SK-N-SH (cell line): ENCODE measurements around the gene IQUB. TPM values are rescaled to one million over a fixed set of nuclear protein-coding genes. Genes with fewer than 3 reads are reported as not detected.

Source experiments
- CTCF ChIA-PET: fragments of 300-600, 350-600 bp; formaldehyde crosslinking; extraction: SDS; loops from one replicate; lab custom pipeline; 2021; lab: Yijun Ruan, JAX
- POLR2A ChIA-PET: fragments of 350-600 bp; sonication (Branson Sonifier 250); formaldehyde crosslinking; extraction: SDS; loops from one replicate; lab custom pipeline; 2020; ENCODE audit warnings: antibody characterized with exemption, inconsistent platforms; lab: Yijun Ruan, JAX
- DNase-seq: peaks from one replicate; pipeline ENCODE4 v3.0.0; 2012
- H2AFZ ChIP-seq: fragments of 200-600 bp; sonication (generic); 2 replicates; pipeline ENCODE4 v1.8.1; 2016; ENCODE audit warnings: antibody characterized with exemption, mild to moderate bottlenecking, low read depth
- H3F3A ChIP-seq: fragments of 200-600 bp; sonication (generic); replicated peaks from 2 replicates; pipeline ENCODE3; 2016; ENCODE audit warnings: antibody characterized with exemption, mild to moderate bottlenecking; ENCODE audit not compliant: insufficient read depth
- H3K27ac ChIP-seq, 2 experiments: fragments of 200-500 bp in 1 of 2; fragments of 200-600 bp in 1 of 2; sonication (Bioruptor generic) in 1 of 2; sonication (generic), shearing (Covaris generic) in 1 of 2; 2 replicates each; pipeline versions ENCODE4 v1.5.1 to v1.6.1; 2014 to 2016; ENCODE audit warnings: low read depth in 2 of 2, inconsistent platforms in 1 of 2, low read length in 1 of 2, mild to moderate bottlenecking in 1 of 2, mixed read lengths in 1 of 2
- H3K27me3 ChIP-seq: fragments of 200-600 bp; sonication (generic), shearing (Covaris generic); 2 replicates; pipeline ENCODE4 v1.6.1; 2016; ENCODE audit warnings: mixed run types; ENCODE audit not compliant: insufficient read depth
- H3K36me3 ChIP-seq, 2 experiments: fragments of 200-500 bp in 1 of 2; fragments of 200-600 bp in 1 of 2; sonication (Bioruptor generic) in 1 of 2; sonication (generic) in 1 of 2; replicated peaks in 1 of 2; 2 replicates each; pipeline versions ENCODE3 to v1.5.1; 2014 to 2016; ENCODE audit warnings: low read length in 1 of 2, mild to moderate bottlenecking in 1 of 2; ENCODE audit not compliant: insufficient read depth in 2 of 2, control insufficient read depth in 1 of 2
- H3K4me1 ChIP-seq, 2 experiments: fragments of 200-500 bp in 1 of 2; fragments of 200-600 bp in 1 of 2; sonication (Bioruptor generic) in 1 of 2; sonication (generic), shearing (Covaris generic) in 1 of 2; 2 replicates each; pipeline versions ENCODE4 v1.5.1 to v1.6.1; 2014 to 2016; ENCODE audit warnings: low read depth in 1 of 2, low read length in 1 of 2, mixed run types in 1 of 2; ENCODE audit not compliant: insufficient read depth in 2 of 2, control insufficient read depth in 1 of 2
- H3K4me2 ChIP-seq: fragments of 200-600 bp; sonication (generic), shearing (Covaris generic); 2 replicates; pipeline ENCODE4 v1.6.1; 2017; ENCODE audit warnings: mixed run types
- H3K4me3 ChIP-seq, 2 experiments: fragments of 200-500 bp in 1 of 2; fragments of 200-600 bp in 1 of 2; sonication (Bioruptor generic) in 1 of 2; sonication (generic), shearing (Covaris generic) in 1 of 2; 2 replicates each; pipeline versions ENCODE4 v1.5.1 to v1.8.1; 2014 to 2016; ENCODE audit warnings: low read depth in 2 of 2, inconsistent platforms in 1 of 2, low read length in 1 of 2, mild to moderate bottlenecking in 1 of 2, mixed read lengths in 1 of 2, moderate library complexity in 1 of 2
- H3K79me2 ChIP-seq: fragments of 200-600 bp; sonication (generic); 2 replicates; pipeline ENCODE4 v1.8.1; 2017; ENCODE audit warnings: mild to moderate bottlenecking; ENCODE audit not compliant: insufficient read depth
- H3K9ac ChIP-seq: fragments of 200-600 bp; sonication (generic); 2 replicates; pipeline ENCODE4 v1.6.1; 2017; ENCODE audit warnings: mixed run types
- H3K9me2 ChIP-seq: fragments of 200-600 bp; sonication (generic); 2 replicates; pipeline ENCODE4 v1.6.1; 2017; ENCODE audit warnings: mixed run types
- H3K9me3 ChIP-seq: fragments of 200-600 bp; sonication (generic); 2 replicates; pipeline ENCODE4 v1.6.1; 2017; ENCODE audit warnings: mixed run types, mild to moderate bottlenecking, moderate library complexity
- H4K20me1 ChIP-seq: fragments of 200-600 bp; sonication (generic); 2 replicates; pipeline ENCODE4 v1.6.1; 2017; ENCODE audit warnings: mild to moderate bottlenecking, mixed run types; ENCODE audit not compliant: insufficient read depth
- EP300 ChIP-seq, 2 experiments: IDR thresholded peaks; 2 replicates each; pipeline versions ENCODE4 v1.4.0 to v1.6.1; 2012; ENCODE audit warnings: borderline replicate concordance in 1 of 2, low read depth in 1 of 2, low read length in 1 of 2
- EZH2phosphoT487 ChIP-seq: fragments of 200-600 bp; sonication (generic); IDR thresholded peaks from 2 replicates; pipeline ENCODE4 v1.6.1; 2017; ENCODE audit warnings: low read depth, mixed run types, mild to moderate bottlenecking, antibody characterized with exemption, moderate library complexity, borderline replicate concordance
- FOXM1 ChIP-seq: IDR thresholded peaks from 2 replicates; pipeline ENCODE4 v1.4.0; 2012; ENCODE audit warnings: low read depth, mild to moderate bottlenecking
- NFIC ChIP-seq: IDR thresholded peaks from 2 replicates; pipeline ENCODE4 v1.4.0; 2012; ENCODE audit warnings: borderline replicate concordance
- POLR2AphosphoS5 ChIP-seq: IDR thresholded peaks from 2 replicates; pipeline ENCODE4 v1.6.1; 2012; ENCODE audit warnings: low read depth, low read length
- WGBS: methylation state at CpG from one replicate; pipeline ENCODE4 v1.1.6; 2017; ENCODE audit warnings: low lambda C conversion rate; 5-methylcytosine and 5-hydroxymethylcytosine counted together
- polyA plus RNA-seq, 3 experiments: library from polyadenylated mRNA; depleted of rRNA; stranded (reverse); fragments of >200 nt; gene quantifications; 2 replicates each; pipeline ENCODE4 v1.2.3, GENCODE V29; 2012
- TF ChIP-seq, protein P1 (sequence below): IDR thresholded peaks from 2 replicates; pipeline ENCODE4 v1.4.0; 2012; ENCODE audit warnings: low read depth
- TF ChIP-seq, protein P2 (sequence below): fragments of 200-600 bp; sonication (generic); IDR thresholded peaks from 2 replicates; pipeline ENCODE4 v1.6.1; 2017; ENCODE audit warnings: antibody characterized with exemption, mild to moderate bottlenecking, moderate library complexity
- TF ChIP-seq, protein P3 (sequence below): fragments of 150-350 bp; IDR thresholded peaks from 2 replicates; pipeline ENCODE4 v1.6.1; 2016; ENCODE audit warnings: mild to moderate bottlenecking, low read depth, low read length
- TF ChIP-seq, protein P4 (sequence below): fragments of 150-350 bp; IDR thresholded peaks from 2 replicates; pipeline ENCODE4 v1.6.1; 2017; ENCODE audit warnings: antibody characterized with exemption, low read length, low read depth, borderline replicate concordance
- TF ChIP-seq, protein P5 (sequence below): IDR thresholded peaks from 2 replicates; pipeline ENCODE4 v1.6.1; 2012; ENCODE audit warnings: mild to moderate bottlenecking, low read depth, low read length, moderate library complexity

IQUB gene
- polyA plus RNA-seq, 1 of the 3 experiments (the other 2 are of a cell fraction), result 0.10 TPM

DNA sequence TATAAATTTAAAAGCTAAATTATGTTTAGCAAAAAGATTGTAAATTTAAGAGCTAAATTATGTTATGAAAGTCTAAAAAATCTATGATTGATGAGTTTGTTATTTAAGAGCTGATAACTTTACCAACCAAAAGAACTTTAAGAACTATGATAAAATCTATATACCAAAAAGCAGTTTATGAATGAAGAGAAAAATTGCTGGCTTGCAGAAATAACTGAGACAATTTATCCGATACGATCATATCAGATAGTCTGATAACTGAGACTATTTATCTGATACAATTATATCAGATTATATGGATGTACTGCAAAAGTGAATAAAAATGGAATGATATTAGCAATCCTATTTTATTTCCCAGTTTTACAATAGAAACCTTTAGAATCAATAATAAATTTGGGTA is 50.2 kb downstream of the IQUB start:
- WGBS, result 56% methylated on average over 2 of the region's 2 CpGs
- CTCF ChIA-PET, result interaction anchor here (0.6 to 2.0 kb wide), 4 partner anchors 8 to 117 kb away, joined by 3 to 13 read pairs (median 4); no protein-coding TSS in a partner anchor
- POLR2A ChIA-PET, result no interaction called here

More for the DNA sequence above, 50.2 kb downstream of the IQUB start:
- Histone ChIP-seq H3K4me2 (no peak overlapping the region), H3K4me3 (no peak overlapping the region), H3K27me3 (no peaks in the 10 kb centered on the region), H3K36me3 (no peaks in the 10 kb centered on the region), H3K9me3 (no peaks in the 10 kb centered on the region), H3K27ac (no peak overlapping the region), H3K79me2 (no peaks in the 10 kb centered on the region), H2AFZ (no peak overlapping the region), H3K4me1 (no peaks in the 10 kb centered on the region; a peak in 1 of 4 replicates), H3K9ac (no peak overlapping the region), H3K9me2 (no peaks in the 10 kb centered on the region), H3F3A (no peaks in the 10 kb centered on the region), H4K20me1 (no peaks in the 10 kb centered on the region)
- DNase-seq, result no peak
- TF ChIP-seq, protein P1, sequence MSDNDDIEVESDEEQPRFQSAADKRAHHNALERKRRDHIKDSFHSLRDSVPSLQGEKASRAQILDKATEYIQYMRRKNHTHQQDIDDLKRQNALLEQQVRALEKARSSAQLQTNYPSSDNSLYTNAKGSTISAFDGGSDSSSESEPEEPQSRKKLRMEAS, result no peak
- no peak for TF ChIP-seq EP300 (IDR thresholded peaks at IDR 0.05; ENCODE audit: borderline replicate concordance in 1 of 2, low read depth in 1 of 2, low read length in 1 of 2)
- no peak for TF ChIP-seq NFIC
- TF ChIP-seq POLR2AphosphoS5, result no peak
- no peak for TF ChIP-seq EZH2phosphoT487
- TF ChIP-seq, protein P2, sequence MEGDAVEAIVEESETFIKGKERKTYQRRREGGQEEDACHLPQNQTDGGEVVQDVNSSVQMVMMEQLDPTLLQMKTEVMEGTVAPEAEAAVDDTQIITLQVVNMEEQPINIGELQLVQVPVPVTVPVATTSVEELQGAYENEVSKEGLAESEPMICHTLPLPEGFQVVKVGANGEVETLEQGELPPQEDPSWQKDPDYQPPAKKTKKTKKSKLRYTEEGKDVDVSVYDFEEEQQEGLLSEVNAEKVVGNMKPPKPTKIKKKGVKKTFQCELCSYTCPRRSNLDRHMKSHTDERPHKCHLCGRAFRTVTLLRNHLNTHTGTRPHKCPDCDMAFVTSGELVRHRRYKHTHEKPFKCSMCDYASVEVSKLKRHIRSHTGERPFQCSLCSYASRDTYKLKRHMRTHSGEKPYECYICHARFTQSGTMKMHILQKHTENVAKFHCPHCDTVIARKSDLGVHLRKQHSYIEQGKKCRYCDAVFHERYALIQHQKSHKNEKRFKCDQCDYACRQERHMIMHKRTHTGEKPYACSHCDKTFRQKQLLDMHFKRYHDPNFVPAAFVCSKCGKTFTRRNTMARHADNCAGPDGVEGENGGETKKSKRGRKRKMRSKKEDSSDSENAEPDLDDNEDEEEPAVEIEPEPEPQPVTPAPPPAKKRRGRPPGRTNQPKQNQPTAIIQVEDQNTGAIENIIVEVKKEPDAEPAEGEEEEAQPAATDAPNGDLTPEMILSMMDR, result no peak
- TF ChIP-seq FOXM1, result no peak
- TF ChIP-seq, protein P3, sequence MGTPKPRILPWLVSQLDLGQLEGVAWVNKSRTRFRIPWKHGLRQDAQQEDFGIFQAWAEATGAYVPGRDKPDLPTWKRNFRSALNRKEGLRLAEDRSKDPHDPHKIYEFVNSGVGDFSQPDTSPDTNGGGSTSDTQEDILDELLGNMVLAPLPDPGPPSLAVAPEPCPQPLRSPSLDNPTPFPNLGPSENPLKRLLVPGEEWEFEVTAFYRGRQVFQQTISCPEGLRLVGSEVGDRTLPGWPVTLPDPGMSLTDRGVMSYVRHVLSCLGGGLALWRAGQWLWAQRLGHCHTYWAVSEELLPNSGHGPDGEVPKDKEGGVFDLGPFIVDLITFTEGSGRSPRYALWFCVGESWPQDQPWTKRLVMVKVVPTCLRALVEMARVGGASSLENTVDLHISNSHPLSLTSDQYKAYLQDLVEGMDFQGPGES, result no peak
- TF ChIP-seq, protein P4, sequence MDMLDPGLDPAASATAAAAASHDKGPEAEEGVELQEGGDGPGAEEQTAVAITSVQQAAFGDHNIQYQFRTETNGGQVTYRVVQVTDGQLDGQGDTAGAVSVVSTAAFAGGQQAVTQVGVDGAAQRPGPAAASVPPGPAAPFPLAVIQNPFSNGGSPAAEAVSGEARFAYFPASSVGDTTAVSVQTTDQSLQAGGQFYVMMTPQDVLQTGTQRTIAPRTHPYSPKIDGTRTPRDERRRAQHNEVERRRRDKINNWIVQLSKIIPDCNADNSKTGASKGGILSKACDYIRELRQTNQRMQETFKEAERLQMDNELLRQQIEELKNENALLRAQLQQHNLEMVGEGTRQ, result no peak
- TF ChIP-seq, protein P5, sequence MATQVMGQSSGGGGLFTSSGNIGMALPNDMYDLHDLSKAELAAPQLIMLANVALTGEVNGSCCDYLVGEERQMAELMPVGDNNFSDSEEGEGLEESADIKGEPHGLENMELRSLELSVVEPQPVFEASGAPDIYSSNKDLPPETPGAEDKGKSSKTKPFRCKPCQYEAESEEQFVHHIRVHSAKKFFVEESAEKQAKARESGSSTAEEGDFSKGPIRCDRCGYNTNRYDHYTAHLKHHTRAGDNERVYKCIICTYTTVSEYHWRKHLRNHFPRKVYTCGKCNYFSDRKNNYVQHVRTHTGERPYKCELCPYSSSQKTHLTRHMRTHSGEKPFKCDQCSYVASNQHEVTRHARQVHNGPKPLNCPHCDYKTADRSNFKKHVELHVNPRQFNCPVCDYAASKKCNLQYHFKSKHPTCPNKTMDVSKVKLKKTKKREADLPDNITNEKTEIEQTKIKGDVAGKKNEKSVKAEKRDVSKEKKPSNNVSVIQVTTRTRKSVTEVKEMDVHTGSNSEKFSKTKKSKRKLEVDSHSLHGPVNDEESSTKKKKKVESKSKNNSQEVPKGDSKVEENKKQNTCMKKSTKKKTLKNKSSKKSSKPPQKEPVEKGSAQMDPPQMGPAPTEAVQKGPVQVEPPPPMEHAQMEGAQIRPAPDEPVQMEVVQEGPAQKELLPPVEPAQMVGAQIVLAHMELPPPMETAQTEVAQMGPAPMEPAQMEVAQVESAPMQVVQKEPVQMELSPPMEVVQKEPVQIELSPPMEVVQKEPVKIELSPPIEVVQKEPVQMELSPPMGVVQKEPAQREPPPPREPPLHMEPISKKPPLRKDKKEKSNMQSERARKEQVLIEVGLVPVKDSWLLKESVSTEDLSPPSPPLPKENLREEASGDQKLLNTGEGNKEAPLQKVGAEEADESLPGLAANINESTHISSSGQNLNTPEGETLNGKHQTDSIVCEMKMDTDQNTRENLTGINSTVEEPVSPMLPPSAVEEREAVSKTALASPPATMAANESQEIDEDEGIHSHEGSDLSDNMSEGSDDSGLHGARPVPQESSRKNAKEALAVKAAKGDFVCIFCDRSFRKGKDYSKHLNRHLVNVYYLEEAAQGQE, result no peak
